Epithelial cell of proximal tubule (primary cell): ENCODE measurements around the gene DIP2B. TPM values are rescaled to one million over a fixed set of nuclear protein-coding genes. Genes with fewer than 3 reads are reported as not detected.

Source experiments
- DNase-seq: peaks from one replicate; pipeline ENCODE4 v3.0.0-alpha.2; 2011; ENCODE audit warnings: low read depth
- H3K4me3 ChIP-seq: 2 replicates; pipeline ENCODE4 v1.5.1; 2011; ENCODE audit warnings: low read depth, mild to moderate bottlenecking, low read length
- total RNA-seq: library from RNA; depleted of rRNA; stranded (reverse); fragments of >200 nt; gene quantifications from 2 replicates; pipeline ENCODE4 v1.2.3, GENCODE V29; 2015
- TF ChIP-seq, protein P1 (sequence below): conservative IDR thresholded peaks from 2 replicates; pipeline ENCODE4 v1.5.1; 2012; ENCODE audit warnings: low read depth, mild to moderate bottlenecking, low read length

Gene DIP2B
- total RNA-seq, 1 donor from 2014 or later: 21.6 TPM

- no peak overlapping the region for H3K4me3 ChIP-seq
Observed at GRCh38 chr12:50615907-50616296, 111.1 kb downstream of the DIP2B start.

GRCh38 chr12:50617657-50618056 is 112.9 kb downstream of the DIP2B start:
- DNase-seq: no peak
- H3K4me3 ChIP-seq: no peak overlapping the region
- TF ChIP-seq, protein P1, sequence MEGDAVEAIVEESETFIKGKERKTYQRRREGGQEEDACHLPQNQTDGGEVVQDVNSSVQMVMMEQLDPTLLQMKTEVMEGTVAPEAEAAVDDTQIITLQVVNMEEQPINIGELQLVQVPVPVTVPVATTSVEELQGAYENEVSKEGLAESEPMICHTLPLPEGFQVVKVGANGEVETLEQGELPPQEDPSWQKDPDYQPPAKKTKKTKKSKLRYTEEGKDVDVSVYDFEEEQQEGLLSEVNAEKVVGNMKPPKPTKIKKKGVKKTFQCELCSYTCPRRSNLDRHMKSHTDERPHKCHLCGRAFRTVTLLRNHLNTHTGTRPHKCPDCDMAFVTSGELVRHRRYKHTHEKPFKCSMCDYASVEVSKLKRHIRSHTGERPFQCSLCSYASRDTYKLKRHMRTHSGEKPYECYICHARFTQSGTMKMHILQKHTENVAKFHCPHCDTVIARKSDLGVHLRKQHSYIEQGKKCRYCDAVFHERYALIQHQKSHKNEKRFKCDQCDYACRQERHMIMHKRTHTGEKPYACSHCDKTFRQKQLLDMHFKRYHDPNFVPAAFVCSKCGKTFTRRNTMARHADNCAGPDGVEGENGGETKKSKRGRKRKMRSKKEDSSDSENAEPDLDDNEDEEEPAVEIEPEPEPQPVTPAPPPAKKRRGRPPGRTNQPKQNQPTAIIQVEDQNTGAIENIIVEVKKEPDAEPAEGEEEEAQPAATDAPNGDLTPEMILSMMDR: no peak

More at GRCh38 chr12:50615907-50616296, 111.1 kb downstream of the DIP2B start:
- TF ChIP-seq, protein P1: no peak
- DNase-seq: no peak

- DNase-seq: no peak
- H3K4me3 ChIP-seq: no peak overlapping the region
- TF ChIP-seq, protein P1: no peak
Observed at GRCh38 chr12:50618864-50619609, 114.3 kb downstream of the DIP2B start.

DNA sequence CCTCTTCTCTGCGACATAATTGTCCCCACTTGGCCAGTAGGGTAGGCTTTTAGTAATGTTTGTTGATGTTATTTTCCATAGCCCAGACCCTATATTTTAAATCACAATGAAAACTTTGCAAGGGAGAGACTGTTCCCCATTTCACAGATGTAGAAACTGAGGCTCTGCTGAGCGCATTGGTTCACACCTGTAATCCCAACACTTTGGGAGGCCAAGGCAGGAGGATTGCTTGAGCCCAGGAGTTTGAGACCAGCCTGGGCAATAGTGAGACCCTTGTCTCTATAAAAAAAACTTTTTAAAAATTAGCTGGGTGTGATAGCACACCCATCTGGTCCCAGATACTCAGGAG is 114.8 kb downstream of the DIP2B start:
- TF ChIP-seq, protein P1: no peak
- no peak overlapping the region for H3K4me3 ChIP-seq
- DNase-seq: no peak

DNA sequence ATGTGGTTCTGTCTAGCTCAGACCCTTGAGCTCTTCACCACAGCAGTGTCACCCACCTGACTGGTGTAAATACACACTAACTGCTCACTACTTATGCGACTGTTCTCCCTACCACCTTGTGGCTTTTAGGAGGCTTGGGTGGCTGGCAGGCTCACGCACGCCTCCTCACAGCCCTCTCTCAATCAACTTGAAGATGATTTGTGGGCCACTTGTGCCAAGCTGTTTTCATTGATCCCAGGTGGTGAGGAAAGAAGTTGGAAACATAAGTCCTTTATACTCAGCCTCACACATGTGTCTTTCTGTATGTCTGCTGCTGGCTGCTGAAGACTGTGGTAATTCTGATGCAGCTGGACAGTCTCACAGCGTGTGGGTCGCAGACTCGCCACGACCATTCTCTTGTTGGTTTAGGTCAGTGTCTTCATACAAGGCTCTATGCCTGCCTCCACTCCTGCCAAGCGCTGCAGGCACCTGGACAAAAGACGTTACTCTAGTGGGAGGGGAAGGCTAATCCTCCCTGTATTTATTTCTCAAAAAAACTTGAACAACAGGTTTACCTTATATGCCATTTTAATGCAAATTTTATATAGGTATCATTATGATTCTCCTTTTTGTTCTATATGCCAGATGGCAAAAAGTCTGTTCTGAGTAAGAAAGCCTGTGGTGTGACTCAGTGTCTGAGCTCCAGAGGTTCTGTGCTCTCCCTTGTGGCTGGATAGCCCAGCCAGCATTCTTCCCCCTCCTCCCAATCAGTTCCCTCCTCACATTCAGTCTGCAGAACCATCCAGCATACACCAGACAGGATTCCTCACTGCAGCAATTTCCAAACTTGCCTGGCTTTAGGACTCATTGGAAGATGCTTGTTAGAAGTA is 115.6 kb downstream of the DIP2B start:
- no peak for DNase-seq
- H3K4me3 ChIP-seq: no peak overlapping the region

GRCh38 chr12:50620978-50621360 is 116.2 kb downstream of the DIP2B start:
- no peak for DNase-seq
- no peak overlapping the region for H3K4me3 ChIP-seq

More for the DNA sequence above, 115.6 kb downstream of the DIP2B start:
- TF ChIP-seq, protein P1: no peak

More at GRCh38 chr12:50620978-50621360, 116.2 kb downstream of the DIP2B start:
- TF ChIP-seq, protein P1: no peak
